Esophagus muscularis mucosa (tissue), 4 donors: ENCODE measurements around the gene NINJ1.

Experiments
- EP300 ChIP-seq: sonication (generic); formaldehyde crosslinking; IDR thresholded peaks from one replicate; pipeline ENCODE4 v1.6.1; 2017; ENCODE audit warnings: antibody characterized with exemption
- POLR2A ChIP-seq: fragments of 450-650 bp; IDR thresholded peaks from one replicate; pipeline ENCODE4 v1.6.1; 2017; ENCODE audit warnings: antibody characterized with exemption, moderate library complexity, mild to moderate bottlenecking, low read depth
- POLR2AphosphoS5 ChIP-seq, 2 donors: sonication (generic); formaldehyde crosslinking; IDR thresholded peaks; one replicate each; pipeline ENCODE4 v1.6.1; 2017; ENCODE audit warnings: antibody characterized with exemption in 2 of 2
- TF ChIP-seq, protein P1 (sequence below), 3 experiments: fragments of 200-600 bp in 2 of 3; fragments of 450-650 bp in 1 of 3; sonication (generic) in 2 of 3; IDR thresholded peaks; one replicate each; pipeline ENCODE4 v1.5.1; 2017 to 2019; ENCODE audit warnings: antibody characterized with exemption in 3 of 3, mild to moderate bottlenecking in 2 of 3, moderate library complexity in 1 of 3

DNA sequence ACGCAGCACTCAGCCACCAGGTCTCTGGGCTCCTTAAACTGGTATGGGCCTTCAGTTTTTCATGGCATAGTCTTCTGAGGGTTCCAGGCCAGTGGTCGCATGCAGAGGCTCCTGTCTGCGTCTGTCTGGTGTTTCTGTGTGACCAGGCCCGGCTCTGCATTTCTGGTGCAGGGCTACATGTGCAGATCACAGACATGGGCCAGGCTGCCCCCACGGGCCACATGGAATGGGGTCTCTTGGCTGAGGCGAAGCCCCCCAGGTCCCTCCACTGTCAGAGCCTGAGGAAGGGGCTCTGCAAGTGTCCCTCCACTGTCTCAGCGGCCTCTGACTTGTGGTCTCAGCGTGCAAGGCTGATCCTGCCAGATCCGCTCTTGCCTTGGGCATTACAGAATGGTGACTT lies 53.6 kb downstream of the NINJ1 start:
- TF ChIP-seq POLR2A (no peak), POLR2AphosphoS5 (IDR thresholded peaks at IDR 0.05) (no peak), EP300 (no peak)
- TF ChIP-seq, protein P1, sequence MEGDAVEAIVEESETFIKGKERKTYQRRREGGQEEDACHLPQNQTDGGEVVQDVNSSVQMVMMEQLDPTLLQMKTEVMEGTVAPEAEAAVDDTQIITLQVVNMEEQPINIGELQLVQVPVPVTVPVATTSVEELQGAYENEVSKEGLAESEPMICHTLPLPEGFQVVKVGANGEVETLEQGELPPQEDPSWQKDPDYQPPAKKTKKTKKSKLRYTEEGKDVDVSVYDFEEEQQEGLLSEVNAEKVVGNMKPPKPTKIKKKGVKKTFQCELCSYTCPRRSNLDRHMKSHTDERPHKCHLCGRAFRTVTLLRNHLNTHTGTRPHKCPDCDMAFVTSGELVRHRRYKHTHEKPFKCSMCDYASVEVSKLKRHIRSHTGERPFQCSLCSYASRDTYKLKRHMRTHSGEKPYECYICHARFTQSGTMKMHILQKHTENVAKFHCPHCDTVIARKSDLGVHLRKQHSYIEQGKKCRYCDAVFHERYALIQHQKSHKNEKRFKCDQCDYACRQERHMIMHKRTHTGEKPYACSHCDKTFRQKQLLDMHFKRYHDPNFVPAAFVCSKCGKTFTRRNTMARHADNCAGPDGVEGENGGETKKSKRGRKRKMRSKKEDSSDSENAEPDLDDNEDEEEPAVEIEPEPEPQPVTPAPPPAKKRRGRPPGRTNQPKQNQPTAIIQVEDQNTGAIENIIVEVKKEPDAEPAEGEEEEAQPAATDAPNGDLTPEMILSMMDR (IDR thresholded peaks at IDR 0.05), result no peak
